ENCODE measurements around the gene BACH1.
A peak's percentile ranks its signal among the peaks of the same experiment; 100 is the strongest.
"Not testable (repeated sequence)": the region's sequence is repeated elsewhere in the genome, so short reads cannot be mapped to it uniquely, and the experiment has no call there.

Gene BACH1

DNA sequence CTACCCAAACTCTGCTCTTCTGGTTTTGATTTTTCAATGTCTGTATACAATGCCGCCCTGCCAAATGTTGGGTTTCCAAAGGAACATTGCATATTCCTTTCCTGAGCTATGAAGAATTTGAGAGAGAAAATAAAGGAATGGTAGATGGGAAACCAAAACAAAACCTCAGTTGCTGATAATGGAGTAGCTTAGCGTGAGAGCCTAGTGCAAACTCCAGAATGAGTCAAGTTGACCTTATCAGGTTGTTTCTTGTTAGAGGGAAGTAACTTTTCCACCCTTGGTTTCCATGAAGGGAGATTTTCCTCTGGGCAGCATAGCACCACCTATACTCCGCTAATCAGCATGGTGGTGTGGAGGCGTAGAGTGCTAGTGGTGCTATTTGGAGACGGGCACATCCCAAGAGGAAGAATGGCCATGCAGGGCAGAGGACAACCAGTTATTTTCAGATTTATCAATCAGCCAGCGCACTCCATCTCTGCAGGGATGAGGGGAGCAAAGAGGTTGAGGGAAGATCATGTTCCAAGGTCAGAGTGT lies 51.6 kb downstream of the BACH1 start:
- no peak for DNase-seq

DNA sequence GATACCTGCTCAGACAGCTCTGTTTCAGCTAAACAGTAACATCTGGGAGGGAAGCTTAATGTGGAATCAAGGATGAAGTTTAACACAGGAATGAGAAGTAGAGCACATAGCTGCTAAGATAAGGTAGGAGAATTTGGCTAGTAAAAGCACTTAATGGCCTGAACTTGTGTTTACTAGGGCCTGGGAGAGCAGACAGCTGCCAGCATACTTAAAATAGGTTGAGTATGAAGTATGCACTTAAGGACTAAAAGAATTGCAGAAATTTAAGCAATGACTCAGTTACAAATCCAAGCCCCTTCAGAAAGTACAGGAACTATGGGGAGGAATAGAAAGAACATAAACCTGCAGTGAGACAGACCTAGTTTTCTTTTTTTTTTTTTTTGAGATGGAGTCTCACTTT lies 53.0 kb downstream of the BACH1 start:
- DNase-seq, result no peak

DNA sequence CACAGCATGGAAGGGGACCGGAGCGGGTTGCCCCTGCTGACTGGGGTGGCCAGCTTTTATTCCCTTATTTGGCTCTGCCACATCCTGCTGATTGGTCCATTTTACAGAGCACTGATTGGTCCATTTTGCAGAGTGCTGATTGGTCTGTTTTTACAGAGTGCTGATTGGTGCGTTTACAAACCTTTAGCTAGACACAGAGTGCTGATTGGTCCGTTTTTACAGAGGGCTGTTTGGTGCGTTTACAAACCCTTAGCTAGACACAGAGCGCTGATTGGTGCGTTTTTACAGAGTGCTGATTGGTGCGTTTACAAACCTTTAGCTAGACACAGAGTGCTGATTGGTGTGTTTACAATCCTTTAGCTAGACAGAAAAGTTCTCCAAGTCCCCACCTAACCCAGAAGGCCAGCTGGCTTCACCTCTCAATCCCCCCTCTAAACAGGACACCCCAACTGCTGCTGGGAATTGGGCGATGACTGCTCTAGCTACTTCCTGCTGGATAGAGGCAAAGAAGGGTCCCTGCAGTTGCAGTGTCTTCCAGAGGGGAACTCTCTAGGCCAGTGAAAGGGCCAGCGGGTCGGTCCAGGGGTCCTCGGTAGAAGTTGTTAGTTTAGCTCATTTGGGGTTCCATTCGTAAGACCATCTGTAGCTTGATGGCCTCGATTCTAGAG lies 56.5 kb downstream of the BACH1 start:
- not testable (repeated sequence) for DNase-seq

DNA sequence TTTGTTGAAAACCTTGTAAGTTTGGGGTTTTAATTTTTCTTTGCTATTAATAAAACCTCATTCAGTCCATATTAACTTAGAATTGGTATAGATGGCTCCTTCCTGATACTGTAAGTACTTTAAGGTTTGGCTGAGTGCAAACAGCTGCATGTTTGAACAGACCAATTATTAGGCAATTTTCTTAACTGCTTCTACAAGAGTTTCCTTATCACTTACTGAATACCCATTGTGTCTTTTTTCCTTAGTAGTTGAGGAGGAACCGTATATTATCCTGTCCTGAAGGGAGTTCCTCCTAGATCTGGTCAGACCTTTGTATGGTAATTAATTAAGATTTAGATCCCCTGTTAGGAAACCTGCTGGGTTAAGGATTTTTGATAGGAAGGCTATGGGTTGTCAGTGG lies 57.6 kb downstream of the BACH1 start:
- DNase-seq, result not testable (repeated sequence)

DNA sequence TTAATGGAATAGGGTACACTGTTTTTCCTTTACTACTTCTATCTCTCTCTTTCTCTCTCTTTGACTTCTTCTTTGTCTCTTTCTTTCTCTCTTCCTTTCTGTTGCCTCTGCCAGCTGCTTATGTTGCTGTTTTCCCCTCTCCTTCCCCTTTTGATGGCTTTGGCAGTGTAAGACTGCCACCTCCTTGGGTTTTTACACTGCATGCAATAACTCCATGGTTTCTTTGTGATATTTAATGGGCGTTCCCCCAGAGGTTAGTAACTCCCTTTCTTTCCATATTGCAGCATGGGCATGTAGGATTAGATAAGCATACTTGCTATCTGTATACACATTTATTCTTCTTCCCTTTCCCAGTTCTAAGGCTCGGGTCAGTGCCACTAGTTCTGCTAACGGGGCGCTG lies 58.1 kb downstream of the BACH1 start:
- DNase-seq, result not testable (repeated sequence)

DNA sequence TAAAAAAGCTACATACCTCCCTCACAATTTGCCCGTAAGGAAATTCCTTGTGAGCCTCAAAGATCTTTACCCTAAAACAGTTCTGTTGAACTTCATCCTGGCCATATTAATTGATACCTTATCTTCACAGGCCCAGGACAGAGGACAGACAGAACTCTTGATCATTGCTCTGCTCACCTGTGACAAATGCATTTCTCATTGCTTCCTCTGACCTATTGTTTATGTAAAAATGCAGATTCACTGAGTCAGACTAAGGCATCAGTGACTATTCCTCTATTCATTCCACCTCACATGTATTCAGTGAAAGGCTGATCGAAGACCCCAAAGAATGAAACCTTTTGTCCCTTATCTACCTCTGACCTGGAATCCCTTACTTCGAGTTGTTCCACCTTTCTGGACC lies 61.0 kb downstream of the BACH1 start:
- DNase-seq, result no peak

DNA sequence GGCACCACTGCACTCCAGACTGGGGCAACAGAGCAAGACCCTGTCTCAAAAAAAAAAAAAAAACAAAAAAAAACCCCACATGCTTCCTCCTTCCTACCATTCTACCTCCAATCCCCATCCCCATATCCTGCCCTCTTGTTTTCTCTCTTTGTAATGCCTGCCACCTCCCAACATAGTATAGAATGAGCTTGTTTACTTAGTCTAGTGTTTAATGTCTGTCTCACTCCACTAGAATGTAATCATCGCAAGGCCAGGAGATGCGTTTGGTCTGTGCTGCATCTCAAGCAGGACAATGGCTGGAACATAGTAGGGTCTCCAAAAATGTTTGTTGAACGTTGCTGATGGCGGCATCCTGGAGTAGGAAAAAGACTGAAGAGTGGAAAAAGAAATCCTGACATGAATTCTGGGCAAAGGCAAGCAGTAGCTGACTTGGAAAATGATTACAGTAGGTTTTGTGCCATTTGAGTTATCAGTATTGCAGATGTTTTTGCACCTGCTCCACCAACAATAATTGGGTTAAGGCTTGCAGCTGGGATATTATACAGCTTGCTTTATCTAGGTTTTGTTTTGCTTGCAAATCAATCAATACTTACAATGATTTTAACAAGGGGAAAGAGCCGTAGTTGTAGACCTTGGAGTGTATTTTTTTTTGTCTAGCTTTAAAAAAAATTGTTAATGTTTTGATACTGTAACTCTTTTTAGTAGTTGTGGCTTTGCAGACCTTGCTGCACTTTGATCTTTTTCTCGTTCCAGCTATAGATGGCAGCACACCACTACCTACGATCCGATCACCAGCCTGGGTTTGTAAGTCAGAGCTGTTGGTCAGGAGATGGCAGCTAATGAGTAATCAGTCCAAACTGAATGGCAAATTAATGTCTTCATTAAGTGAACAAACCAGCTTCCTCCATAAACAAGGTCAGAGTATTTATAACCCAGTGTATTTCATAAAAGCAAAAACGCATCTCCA lies 62.4 kb downstream of the BACH1 start:
- no peak for DNase-seq

DNA sequence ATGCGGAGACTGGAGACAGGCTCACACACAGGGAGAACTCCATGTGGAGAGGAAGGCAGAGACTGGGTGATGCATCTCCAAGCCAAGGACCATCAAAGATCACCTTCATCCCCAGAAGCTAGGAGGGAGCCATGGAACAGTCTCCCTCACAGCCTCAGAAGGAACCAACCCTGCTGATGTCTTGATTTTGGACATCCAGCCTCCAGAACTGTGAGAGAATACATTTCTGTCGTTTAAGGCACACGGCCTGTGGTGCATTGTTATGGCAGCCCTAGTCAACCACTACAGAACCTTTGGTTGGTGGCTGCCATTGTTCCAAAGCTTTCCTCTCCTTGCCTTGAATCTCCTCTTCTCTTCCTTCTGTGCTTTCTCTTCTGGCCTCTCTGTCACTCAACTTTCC lies 64.0 kb downstream of the BACH1 start:
- no peak for DNase-seq

DNA sequence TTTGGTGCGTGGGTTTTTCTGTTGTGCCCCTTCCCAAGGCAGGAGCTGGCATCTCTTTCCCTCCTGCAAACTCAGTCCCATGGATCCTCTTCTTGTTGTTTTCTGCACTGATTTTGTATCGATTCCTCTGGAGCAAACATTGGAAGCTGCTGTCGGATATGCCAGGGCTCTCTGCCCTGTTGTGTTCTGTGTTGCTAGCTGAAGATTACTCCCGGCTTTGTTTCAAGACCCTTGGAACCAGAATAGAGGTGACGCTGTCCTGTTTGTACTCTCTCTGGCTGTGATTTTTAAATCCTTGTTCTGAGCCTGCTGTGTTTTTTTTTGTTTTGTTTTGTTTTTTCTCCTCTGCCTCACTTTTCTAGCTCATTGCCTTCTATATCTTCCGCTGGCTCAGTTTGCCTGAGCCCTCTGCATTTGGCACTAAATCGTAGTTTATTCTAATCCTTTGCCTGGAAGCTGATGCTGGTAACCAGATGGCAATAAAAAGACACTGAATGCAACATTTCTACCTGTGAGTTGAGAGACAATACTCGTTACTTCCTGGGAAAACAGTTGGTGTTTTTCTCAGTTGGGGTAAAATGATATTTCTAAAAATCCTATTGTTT lies 67.0 kb downstream of the BACH1 start:
- DNase-seq, result no peak

DNA sequence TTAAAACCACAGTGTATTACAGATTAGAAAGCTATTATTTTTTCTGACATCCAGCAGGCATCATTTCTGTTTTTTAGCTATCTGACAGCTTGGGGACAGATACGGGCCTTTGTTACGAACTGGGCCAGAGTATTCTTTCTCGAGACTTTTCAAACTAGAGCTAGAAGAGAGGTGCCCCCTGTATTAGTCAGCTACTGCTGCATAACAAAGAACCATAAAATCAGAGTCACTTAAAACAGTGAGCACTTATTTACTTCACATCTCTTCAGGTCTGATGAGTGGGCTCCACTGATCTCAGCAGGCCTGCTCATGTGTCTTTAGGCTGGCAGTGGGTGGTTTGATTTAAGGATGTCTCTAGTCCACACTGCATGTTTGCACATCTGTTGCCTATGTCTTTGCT lies 67.8 kb downstream of the BACH1 start:
- no peak for DNase-seq

DNA sequence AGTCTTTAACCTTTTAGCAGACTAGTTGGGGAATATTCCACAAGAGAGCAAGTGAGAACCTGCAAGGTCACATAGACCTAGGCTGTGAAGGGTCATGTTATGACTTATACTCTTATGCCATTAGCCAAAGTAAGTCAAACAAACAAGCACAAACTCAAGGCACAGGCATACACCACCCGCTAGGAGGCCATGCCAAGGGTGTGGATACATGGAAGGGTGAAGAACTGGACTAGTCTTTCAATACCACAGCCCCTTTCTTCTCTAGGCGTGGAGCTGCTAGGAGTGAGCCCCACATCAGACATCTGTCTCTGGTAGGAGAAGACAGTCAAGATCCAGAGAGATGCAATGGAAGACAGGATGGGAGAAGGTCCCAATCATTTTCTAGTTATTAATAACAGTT lies 68.6 kb downstream of the BACH1 start:
- no peak for DNase-seq

DNA sequence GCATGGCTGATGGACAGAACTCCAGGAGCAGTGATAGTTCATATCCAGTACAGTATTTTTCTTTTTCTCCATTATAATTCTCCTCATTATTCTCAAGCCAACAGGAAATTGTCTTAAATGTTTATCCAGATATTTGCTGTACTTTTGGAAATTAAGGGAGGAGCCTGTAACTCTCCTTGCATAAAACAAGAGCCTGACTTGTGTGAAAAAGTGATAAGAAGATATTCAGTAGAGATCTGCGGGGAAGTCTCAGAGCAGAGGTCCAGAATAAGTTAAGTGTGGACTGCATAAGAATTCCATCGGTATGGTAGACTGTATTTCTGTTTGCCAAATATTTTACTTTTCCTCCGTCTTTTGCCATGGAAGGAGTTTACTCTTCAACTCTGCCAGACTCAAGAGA lies 70.2 kb downstream of the BACH1 start:
- no peak for DNase-seq

DNA sequence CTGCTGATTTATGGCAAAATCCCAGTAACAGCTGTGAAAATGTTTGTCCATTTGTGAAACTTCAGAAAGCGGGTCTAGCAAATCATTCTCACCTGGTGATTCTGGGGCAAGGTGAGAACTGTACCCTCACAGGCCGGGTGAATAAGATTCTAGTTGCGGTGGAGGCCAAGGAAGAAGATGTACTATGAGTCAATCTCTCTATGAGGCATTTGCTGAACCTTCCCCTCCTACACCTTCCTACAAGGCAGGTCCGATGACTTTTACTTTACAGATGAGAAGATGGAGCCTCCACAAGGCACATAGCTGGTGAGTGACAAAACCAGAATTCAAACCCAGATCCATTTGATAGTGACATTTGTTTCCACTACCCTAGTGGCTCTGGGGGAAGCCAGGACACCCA lies 72.7 kb downstream of the BACH1 start:
- no peak for DNase-seq

DNA sequence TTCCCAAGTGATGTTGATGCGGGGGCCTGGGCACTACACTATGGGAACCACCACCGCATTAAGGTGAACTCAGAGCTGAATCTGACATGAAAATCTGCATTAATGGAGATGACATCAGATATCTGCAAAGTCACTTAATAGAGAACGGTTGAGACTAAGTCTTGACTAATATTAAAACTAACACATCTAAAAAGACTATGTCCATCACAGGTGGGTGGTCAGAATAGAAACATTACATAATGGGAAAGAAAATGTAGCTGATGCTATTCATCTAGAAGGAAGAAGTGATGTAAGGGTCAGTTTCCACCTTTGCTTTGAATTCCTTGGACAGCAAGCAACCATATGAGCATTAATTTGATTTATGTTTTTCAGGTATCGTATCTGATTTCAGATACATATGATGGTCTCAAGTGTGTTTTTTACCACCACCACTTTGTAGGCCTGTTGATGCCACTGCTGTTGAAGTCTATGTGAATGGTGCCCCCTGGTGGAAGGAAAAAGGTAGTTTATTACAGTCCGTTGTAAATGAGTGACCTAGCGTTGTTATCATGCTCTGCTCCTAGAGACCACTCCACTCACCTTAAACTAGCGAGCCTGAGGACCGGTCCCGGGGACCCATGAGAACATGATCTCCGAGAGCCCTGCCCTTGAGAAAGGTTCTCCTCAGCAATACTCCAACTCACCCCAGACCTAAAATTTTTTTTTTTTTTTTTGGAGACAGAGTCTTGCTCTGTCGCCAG lies 73.5 kb downstream of the BACH1 start:
- no peak for DNase-seq

DNA sequence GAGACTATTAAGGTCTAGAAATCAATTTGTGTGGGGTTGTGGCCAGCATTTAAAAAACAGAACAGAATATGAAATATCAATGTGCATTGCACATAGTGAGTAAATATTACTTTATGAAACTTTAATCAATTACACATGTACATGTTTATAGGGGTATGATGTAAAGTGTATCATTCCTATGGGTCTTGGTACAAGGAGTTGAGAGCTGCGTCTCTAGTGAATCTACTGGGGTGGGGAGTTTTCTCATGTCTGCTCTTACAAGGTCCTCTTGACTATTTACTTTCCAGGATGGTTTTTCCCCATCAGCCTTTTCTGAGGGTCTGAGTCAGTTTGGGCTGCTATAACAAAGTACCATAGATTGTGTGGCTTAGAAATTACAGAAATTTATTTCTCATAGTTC lies 75.8 kb downstream of the BACH1 start:
- DNase-seq, result no peak

DNA sequence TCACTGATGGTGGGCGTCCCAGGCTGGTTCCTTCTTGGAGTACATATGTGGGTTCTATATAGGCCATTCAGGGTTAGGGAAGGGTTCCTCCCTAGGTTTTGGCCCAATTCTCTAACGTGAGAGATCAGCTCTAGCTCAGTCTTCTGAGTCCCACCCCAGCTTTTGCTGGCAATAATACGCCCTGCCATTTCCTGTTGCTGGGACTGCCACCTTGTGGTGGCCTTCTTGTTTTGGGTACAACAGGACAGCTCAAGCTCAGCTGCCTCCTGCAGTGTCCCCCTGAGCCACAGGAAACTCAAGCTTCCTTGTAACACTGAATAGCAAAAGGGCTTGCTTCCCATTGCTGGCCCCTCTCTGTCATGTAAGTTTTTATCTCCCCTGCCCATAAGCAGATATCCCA lies 77.8 kb downstream of the BACH1 start:
- peak; percentile 63 for DNase-seq

DNA sequence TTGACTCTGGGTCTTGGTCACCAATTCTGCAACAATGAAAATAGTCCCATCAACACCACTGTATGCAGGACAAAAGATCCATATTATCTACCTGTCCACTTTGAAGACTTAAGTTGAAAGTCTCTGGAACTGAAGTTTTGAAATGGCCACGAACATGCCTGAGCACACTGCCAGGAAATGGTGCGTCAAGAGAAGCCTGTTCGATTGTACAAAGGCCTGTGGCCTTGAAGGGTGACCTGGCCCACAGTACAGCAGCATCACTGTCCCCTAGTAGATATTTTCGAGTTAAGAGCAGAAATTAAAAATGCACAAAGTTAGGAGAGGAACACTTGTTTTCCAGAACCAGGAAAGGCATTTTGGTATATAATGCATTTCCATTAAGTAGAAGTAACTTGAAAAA lies 78.5 kb downstream of the BACH1 start:
- no peak for DNase-seq

DNA sequence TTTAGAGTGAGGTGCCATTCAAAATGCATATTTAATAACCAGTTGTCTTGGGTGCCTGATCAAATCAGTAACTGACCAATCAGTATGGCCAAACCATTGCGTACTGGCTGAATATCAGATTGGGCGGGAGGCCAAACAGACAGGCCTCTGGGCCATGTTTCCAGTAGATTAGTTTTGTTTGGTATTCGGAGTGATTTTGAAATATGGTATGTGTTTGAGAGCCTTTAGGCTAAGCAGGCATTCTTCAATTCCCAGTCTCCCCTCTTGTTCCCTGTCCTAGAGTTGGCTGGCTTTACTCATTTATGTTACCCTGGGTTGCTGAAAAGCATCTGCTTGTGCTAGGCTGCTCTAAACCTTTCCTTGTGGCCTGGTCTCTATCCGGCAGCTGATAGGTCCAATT lies 80.1 kb downstream of the BACH1 start:
- no peak for DNase-seq

DNA sequence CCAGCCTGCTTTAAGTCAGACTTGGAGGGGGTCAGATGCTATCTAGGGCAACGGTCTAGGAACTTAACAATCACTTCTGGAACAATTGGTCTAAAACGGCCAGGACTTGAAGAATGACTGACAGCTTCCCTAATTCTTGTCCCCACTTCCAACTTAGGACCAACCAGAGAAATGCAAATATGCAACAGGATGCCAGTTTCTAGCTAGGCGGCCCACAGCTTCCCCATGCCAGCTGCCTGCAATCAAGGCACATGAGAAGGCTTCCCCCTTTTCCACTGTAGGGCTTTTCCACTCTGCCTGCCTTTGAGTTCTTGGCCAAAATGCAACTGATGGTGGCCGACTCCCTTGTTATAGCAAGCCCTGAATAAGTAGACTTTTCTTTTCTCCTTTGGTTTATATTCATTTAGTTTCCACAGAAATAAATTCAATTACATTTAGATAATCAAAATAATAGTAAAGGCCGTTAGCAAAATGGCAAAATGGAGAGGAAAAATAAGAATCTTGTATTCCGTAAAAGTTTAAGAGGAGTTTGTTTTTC lies 80.9 kb downstream of the BACH1 start:
- DNase-seq, result no peak

DNA sequence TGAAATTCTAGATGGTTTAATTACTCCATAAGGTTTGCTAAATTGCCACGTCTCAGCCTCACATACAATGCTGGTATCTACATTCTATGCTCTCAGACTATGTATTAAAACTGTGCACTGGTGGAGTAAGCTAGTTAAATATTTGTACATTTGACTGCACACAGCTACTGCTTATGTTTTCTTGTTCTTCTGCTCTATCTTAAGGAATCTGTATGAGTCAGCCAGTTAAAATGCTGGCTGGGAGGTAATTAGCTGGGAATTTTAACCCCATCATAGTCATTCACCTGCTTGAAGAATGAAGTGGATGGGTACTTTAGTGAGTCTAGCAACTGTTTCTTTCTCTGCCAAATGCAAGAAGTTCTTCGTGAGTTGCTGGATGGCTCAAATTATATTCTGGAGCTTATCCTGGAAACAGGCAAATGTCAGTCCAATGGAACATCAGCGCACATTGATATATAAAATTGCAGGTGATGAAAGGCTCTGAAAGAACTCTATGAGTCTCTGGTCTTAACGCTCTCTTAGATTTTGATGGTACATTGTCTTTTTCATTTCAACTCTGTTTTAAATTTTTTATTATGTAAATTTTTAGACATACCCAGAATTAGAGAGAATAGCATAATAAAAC lies 83.4 kb downstream of the BACH1 start:
- no peak for DNase-seq

DNA sequence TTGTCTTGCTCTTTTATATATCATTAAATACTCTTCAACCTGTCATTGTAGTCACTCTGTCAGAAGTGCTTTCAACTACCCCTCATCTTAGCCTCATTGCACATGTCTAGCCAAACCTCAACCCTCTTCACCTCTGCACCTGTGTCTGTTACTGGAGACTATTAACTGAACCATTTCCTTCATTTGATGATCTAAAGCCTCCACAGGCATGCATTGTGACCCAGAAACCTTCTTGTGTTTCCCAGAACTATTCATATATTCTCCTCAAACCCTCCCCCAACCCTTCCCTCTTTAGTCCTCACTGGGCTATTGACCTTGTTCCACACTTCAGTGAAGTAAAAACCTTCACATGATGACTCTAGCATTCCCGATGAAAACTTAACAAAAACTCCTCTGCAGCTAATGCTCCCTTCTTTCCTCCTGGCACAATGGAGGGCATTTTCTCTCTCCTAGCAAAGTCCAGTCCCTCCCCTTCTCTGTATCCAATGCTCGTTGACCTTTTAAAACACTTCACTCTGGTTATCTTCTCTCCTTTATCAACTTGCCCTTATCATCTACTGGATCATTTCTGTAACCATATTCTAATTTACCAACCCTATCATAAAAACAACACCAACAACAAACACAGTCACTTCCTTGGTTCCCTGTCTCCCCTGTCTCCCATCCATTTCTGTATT lies 86.1 kb downstream of the BACH1 start:
- no peak for DNase-seq

All from activated CD8-positive, alpha-beta memory T cell treated with anti-CD3 and anti-CD28 coated beads, Interleukin-2, amount 50 U/mL, for 48 hours (primary cell).